Astrocyte (in vitro differentiated cells and primary cell): ENCODE results near the gene HOXB4. TPM values are rescaled to one million over a fixed set of nuclear protein-coding genes. Genes with fewer than 3 reads are reported as not detected.
A peak's percentile ranks its signal among the peaks of the same experiment; 100 is the strongest.

ENCODE experiments used
- DNase-seq: peaks from one replicate; pipeline ENCODE4 v3.0.0-alpha.2; 2010; ENCODE audit warnings: low read depth
- FAIRE-seq: peaks from 2 replicates; lab custom pipeline; 2011; peaks lifted over from hg19 to GRCh38; lab: Jason Lieb, UNC
- H2AFZ ChIP-seq: 2 replicates; pipeline ENCODE4 v1.6.0; 2012; ENCODE audit warnings: low read depth, low read length, inconsistent platforms
- H3K27ac ChIP-seq: 2 replicates; pipeline ENCODE4 v1.5.1; 2011; ENCODE audit warnings: low read depth, low read length, inconsistent platforms
- H3K27me3 ChIP-seq: 2 replicates; pipeline ENCODE4 v1.6.0; 2011; ENCODE audit warnings: low read length, inconsistent platforms; ENCODE audit not compliant: insufficient read depth
- H3K36me3 ChIP-seq: 2 replicates; pipeline ENCODE4 v1.5.1; 2011; ENCODE audit warnings: low read length, inconsistent platforms; ENCODE audit not compliant: insufficient read depth
- H3K4me1 ChIP-seq: 2 replicates; pipeline ENCODE4 v1.5.1; 2011; ENCODE audit warnings: low read length, inconsistent platforms; ENCODE audit not compliant: insufficient read depth
- H3K4me2 ChIP-seq: 2 replicates; pipeline ENCODE4 v1.6.0; 2012; ENCODE audit warnings: low read length, inconsistent platforms
- H3K4me3 ChIP-seq: 2 replicates; pipeline ENCODE4 v1.5.1; 2011; ENCODE audit warnings: low read depth, mild to moderate bottlenecking, low read length, inconsistent platforms; ENCODE audit not compliant: insufficient read depth
- H3K79me2 ChIP-seq: 2 replicates; pipeline ENCODE4 v1.6.0; 2012; ENCODE audit warnings: mild to moderate bottlenecking, low read length, inconsistent platforms; ENCODE audit not compliant: insufficient read depth
- H3K9ac ChIP-seq: 2 replicates; pipeline ENCODE4 v1.6.0; 2012; ENCODE audit warnings: mild to moderate bottlenecking, low read length, inconsistent platforms
- H3K9me3 ChIP-seq: 2 replicates; pipeline ENCODE4 v1.5.1; 2012; ENCODE audit warnings: low read depth, mild to moderate bottlenecking, low read length, inconsistent platforms; ENCODE audit not compliant: insufficient read depth
- H4K20me1 ChIP-seq: 2 replicates; pipeline ENCODE4 v1.6.0; 2012; ENCODE audit warnings: low read length, inconsistent platforms; ENCODE audit not compliant: insufficient read depth
- H3K27ac Mint-ChIP-seq: one replicate; pipeline ENCODE4 v1.8.0; 2021; ENCODE audit warnings: mild to moderate bottlenecking, mixed read lengths; ENCODE audit not compliant: unreplicated experiment
- H3K27me3 Mint-ChIP-seq: one replicate; pipeline ENCODE4 v1.8.0; 2021; ENCODE audit warnings: low read depth, mixed read lengths; ENCODE audit not compliant: unreplicated experiment
- H3K36me3 Mint-ChIP-seq: one replicate; pipeline ENCODE4 v1.8.0; 2021; ENCODE audit warnings: low read depth, mixed read lengths; ENCODE audit not compliant: unreplicated experiment
- H3K4me1 Mint-ChIP-seq: one replicate; pipeline ENCODE4 v1.8.0; 2021; ENCODE audit warnings: low read depth, mixed read lengths; ENCODE audit not compliant: unreplicated experiment
- H3K4me3 Mint-ChIP-seq: one replicate; pipeline ENCODE4 v1.8.0; 2021; ENCODE audit warnings: mild to moderate bottlenecking, moderate library complexity, mixed read lengths; ENCODE audit not compliant: unreplicated experiment
- H3K9me3 Mint-ChIP-seq: one replicate; pipeline ENCODE4 v1.8.0; 2021; ENCODE audit warnings: mild to moderate bottlenecking, mixed read lengths; ENCODE audit not compliant: unreplicated experiment
- EZH2 ChIP-seq: IDR thresholded peaks from 2 replicates; pipeline ENCODE4 v1.6.1; 2012; ENCODE audit warnings: mild to moderate bottlenecking, low read length, inconsistent platforms; ENCODE audit not compliant: insufficient read depth
- total RNA-seq: library from RNA; stranded (reverse); gene quantifications from 2 replicates; pipeline ENCODE4 v1.2.1, GENCODE V29; 2021
- TF ChIP-seq, protein P1 (sequence below): IDR thresholded peaks from 2 replicates; pipeline ENCODE4 v1.5.1; 2011; ENCODE audit warnings: low read depth, mild to moderate bottlenecking, inconsistent platforms, low read length, moderate library complexity; ENCODE audit not compliant: insufficient read depth

The HOXB4 gene
- total RNA-seq, 1 donor from 2014 or later = not detected

DNA sequence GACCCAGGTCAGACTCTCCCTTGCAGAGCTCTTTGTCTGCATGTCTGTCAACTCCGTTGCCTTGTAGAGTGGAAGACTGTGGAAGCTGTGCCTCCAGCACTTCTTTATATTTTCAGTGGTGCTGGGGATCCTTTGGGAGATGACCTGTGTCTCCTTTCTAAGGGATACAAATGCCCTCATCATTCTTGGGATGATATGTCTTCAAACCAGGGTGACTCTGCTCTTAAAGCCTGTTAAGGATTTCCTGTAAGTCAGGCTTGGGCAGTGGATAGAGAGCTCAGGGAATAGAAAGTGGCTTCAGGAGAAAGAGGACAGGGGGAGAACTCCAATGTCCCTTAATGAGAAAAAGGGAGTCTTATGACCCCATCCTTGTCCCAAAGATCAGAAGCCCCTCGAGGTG, 10.4 kb upstream of the HOXB4 start:
- Mint-ChIP-seq H3K27me3 (peaks cover 95% of the 10 kb centered on the region), H3K27ac (no peak overlapping the region), H3K4me3 (no peak overlapping the region), H3K4me1 (peaks cover 3% of the 10 kb centered on the region), H3K36me3 (no peaks in the 10 kb centered on the region), H3K9me3 (peaks cover 22% of the 10 kb centered on the region)
- Histone ChIP-seq H4K20me1 (no peaks in the 10 kb centered on the region), H3K4me1 (peaks cover 14% of the 10 kb centered on the region), H3K9ac (no peak overlapping the region), H3K4me2 (no peak overlapping the region), H3K4me3 (no peak overlapping the region), H3K79me2 (peaks cover 25% of the 10 kb centered on the region), H3K27ac (no peak overlapping the region), H2AFZ (no peak overlapping the region), H3K36me3 (no peaks in the 10 kb centered on the region), H3K27me3 (peaks cover 71% of the 10 kb centered on the region), H3K9me3 (no peaks in the 10 kb centered on the region)
- no peak for TF ChIP-seq EZH2
- TF ChIP-seq, protein P1, sequence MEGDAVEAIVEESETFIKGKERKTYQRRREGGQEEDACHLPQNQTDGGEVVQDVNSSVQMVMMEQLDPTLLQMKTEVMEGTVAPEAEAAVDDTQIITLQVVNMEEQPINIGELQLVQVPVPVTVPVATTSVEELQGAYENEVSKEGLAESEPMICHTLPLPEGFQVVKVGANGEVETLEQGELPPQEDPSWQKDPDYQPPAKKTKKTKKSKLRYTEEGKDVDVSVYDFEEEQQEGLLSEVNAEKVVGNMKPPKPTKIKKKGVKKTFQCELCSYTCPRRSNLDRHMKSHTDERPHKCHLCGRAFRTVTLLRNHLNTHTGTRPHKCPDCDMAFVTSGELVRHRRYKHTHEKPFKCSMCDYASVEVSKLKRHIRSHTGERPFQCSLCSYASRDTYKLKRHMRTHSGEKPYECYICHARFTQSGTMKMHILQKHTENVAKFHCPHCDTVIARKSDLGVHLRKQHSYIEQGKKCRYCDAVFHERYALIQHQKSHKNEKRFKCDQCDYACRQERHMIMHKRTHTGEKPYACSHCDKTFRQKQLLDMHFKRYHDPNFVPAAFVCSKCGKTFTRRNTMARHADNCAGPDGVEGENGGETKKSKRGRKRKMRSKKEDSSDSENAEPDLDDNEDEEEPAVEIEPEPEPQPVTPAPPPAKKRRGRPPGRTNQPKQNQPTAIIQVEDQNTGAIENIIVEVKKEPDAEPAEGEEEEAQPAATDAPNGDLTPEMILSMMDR = no peak
- DNase-seq (no peak), FAIRE-seq (no peak)

DNA sequence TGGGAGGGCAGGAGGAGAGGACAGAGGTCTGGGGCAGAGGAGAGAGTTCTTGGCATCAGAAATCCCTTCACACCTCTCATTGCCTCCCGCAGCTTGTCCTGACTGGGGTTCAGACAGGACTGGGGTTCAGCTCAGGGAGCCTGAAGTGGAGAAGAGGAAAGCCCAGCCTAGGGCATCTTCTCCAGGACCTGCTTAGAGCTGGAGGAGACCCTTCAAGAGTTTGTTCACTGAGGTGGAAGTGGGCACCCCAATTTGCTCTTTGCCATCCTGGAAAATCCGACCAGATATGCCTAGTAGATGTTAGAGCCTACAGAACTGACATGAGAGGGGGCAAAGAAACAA, 9.9 kb upstream of the HOXB4 start:
- Mint-ChIP-seq H3K27me3 (peaks cover 95% of the 10 kb centered on the region), H3K36me3 (no peaks in the 10 kb centered on the region), H3K9me3 (peaks cover 22% of the 10 kb centered on the region), H3K27ac (no peak overlapping the region), H3K4me3 (no peak overlapping the region), H3K4me1 (peaks cover 3% of the 10 kb centered on the region)
- H3K27me3 ChIP-seq = peaks cover 74% of the 10 kb centered on the region
- no peak overlapping the region for H3K4me2 ChIP-seq
- H4K20me1 ChIP-seq = no peaks in the 10 kb centered on the region
- H3K27ac ChIP-seq = no peak overlapping the region
- H3K4me1 ChIP-seq = peaks cover 14% of the 10 kb centered on the region
- no peak overlapping the region for H3K9ac ChIP-seq
- H2AFZ ChIP-seq = no peak overlapping the region
- DNase-seq = no peak
- H3K9me3 ChIP-seq = no peaks in the 10 kb centered on the region
- peaks cover 27% of the 10 kb centered on the region for H3K79me2 ChIP-seq
- no peak overlapping the region for H3K4me3 ChIP-seq
- TF ChIP-seq, protein P1 = no peak
- peak; percentile 60 for TF ChIP-seq EZH2
- H3K36me3 ChIP-seq = no peaks in the 10 kb centered on the region
- FAIRE-seq = no peak

DNA sequence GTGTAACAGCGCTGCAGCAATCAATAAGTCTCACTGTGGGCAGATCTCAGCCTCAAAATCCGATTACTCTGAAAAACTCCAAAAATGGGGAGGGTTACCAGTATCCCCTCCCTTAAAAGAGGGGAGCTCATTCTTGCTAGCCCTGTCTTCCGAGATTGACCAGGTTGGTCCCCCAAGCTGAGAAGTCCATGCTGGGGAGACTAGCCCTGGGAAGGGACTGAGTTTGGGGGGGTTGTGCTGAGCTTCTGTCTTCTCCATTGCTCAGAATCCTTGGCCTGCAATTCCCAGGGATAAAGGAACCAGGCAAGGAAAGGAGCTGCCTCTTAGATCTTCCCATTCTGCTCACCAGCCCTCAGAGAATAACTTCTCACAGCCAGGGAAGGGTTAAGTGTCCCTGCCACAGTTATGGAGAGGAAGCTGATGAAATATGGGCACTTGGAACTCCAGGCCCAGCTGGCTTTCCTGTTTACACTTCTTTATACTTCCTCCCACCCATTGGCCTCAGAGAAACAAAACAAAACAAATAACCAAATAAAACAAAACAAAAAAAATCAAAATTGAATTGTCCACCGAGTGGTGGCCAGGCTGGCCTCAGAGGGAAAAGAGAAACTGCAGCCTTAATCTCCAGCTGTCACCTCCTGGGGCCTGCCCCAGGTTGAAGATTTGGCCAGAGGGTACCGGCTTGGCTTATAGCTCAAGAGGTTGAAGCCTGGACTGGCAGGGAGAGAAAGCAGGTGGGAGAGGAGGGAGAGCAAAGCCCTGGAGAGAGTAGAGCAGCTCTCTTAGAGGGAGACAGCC, 9.3 kb upstream of the HOXB4 start:
- no peak for DNase-seq
- Histone ChIP-seq H3K4me3 (no peak overlapping the region), H2AFZ (no peak overlapping the region), H3K4me1 (peaks cover 14% of the 10 kb centered on the region), H4K20me1 (no peaks in the 10 kb centered on the region), H3K9ac (no peak overlapping the region), H3K27ac (no peak overlapping the region), H3K36me3 (no peaks in the 10 kb centered on the region), H3K4me2 (no peak overlapping the region), H3K9me3 (no peaks in the 10 kb centered on the region), H3K79me2 (peaks cover 25% of the 10 kb centered on the region), H3K27me3 (peaks cover 74% of the 10 kb centered on the region)
- TF ChIP-seq, protein P1 = no peak
- no peak for TF ChIP-seq EZH2
- Mint-ChIP-seq H3K36me3 (no peaks in the 10 kb centered on the region), H3K27me3 (peaks cover 95% of the 10 kb centered on the region), H3K9me3 (peaks cover 23% of the 10 kb centered on the region), H3K4me3 (no peak overlapping the region), H3K4me1 (peaks cover 3% of the 10 kb centered on the region), H3K27ac (no peak overlapping the region)
- no peak for FAIRE-seq
